H1 (cell line): ENCODE data around the gene SLC26A1. TPM values are rescaled to one million over a fixed set of nuclear protein-coding genes. Genes with fewer than 3 reads are reported as not detected.

ENCODE experiments used
- CTCF ChIA-PET: fragments of 300-600 bp; sonication (Branson Sonifier 250); formaldehyde crosslinking; loops from one replicate; lab custom pipeline; 2021; ENCODE audit not compliant: partially characterized antibody; lab: Charles Lee
- POLR2A ChIA-PET: fragments of 300-600 bp; sonication (Branson Sonifier 250); formaldehyde crosslinking; loops from one replicate; lab custom pipeline; 2021; ENCODE audit warnings: inconsistent platforms; ENCODE audit not compliant: partially characterized antibody; lab: Charles Lee
- DNase-seq, 2 experiments: peaks; one replicate each; pipeline versions ENCODE4 v3.0.0 to v3.0.0-alpha.2; 2010 to 2022; ENCODE audit warnings: low spot score in 2 of 2, low read depth in 1 of 2, mixed read lengths in 1 of 2
- FAIRE-seq: peaks from 2 replicates; lab custom pipeline; 2011; peaks lifted over from hg19 to GRCh38; lab: Jason Lieb, UNC
- H2AFZ ChIP-seq: 2 replicates; pipeline ENCODE4 v1.8.1; 2012; ENCODE audit warnings: low read length, inconsistent platforms
- H2AK5ac ChIP-seq: 2 replicates; pipeline ENCODE4 v1.6.1; 2013; ENCODE audit warnings: low read depth, low read length
- H2BK120ac ChIP-seq: replicated peaks from 2 replicates; pipeline ENCODE3; 2013; ENCODE audit warnings: low read depth, low read length, inconsistent platforms
- H2BK12ac ChIP-seq: 2 replicates; pipeline ENCODE4 v1.6.1; 2013; ENCODE audit warnings: low read depth, low read length
- H2BK15ac ChIP-seq: 2 replicates; pipeline ENCODE4 v1.6.1; 2013; ENCODE audit warnings: low read length
- H2BK20ac ChIP-seq: 2 replicates; pipeline ENCODE4 v1.6.1; 2013; ENCODE audit warnings: low read length
- H2BK5ac ChIP-seq: 2 replicates; pipeline ENCODE4 v1.6.1; 2013; ENCODE audit warnings: low read depth, low read length
- H3K14ac ChIP-seq: 2 replicates; pipeline ENCODE4 v1.6.1; 2013; ENCODE audit warnings: inconsistent platforms; ENCODE audit not compliant: insufficient read length
- H3K18ac ChIP-seq: 2 replicates; pipeline ENCODE4 v1.6.1; 2013; ENCODE audit warnings: low read length; ENCODE audit errors: extremely low read depth
- H3K23ac ChIP-seq: 2 replicates; pipeline ENCODE4 v1.6.1; 2013; ENCODE audit warnings: inconsistent platforms; ENCODE audit not compliant: insufficient read length
- H3K23me2 ChIP-seq: 2 replicates; pipeline ENCODE4 v1.6.1; 2013; ENCODE audit warnings: low read depth, low read length
- H3K27ac ChIP-seq: 2 replicates; pipeline ENCODE4 v1.6.1; 2011; ENCODE audit warnings: low read depth, low read length, inconsistent platforms
- H3K27me3 ChIP-seq, 4 experiments: replicated peaks in 1 of 4; 1 replicate in 1 of 4; 2 replicates in 3 of 4; pipeline versions ENCODE4 v1.6.1 to v1.8.1; 2011 to 2013; ENCODE audit warnings: low read length in 3 of 4, mild to moderate bottlenecking in 3 of 4, inconsistent platforms in 2 of 4, mixed read lengths in 2 of 4, moderate library complexity in 1 of 4; ENCODE audit not compliant: control insufficient read depth in 3 of 4, insufficient read depth in 3 of 4; ENCODE audit errors: extremely low read depth in 1 of 4
- H3K36me3 ChIP-seq, 4 experiments: 2 replicates each; pipeline versions ENCODE4 v1.6.1 to v1.8.1; 2011 to 2013; ENCODE audit warnings: mild to moderate bottlenecking in 4 of 4, low read length in 3 of 4, moderate library complexity in 2 of 4, control low read depth in 1 of 4, inconsistent platforms in 1 of 4; ENCODE audit not compliant: insufficient read depth in 4 of 4, control insufficient read depth in 2 of 4
- H3K4ac ChIP-seq: replicated peaks from 2 replicates; pipeline ENCODE3; 2013; ENCODE audit warnings: low read length, low read depth, mixed read lengths, inconsistent platforms; ENCODE audit not compliant: insufficient read length
- H3K4me1 ChIP-seq, 4 experiments: replicated peaks in 1 of 4; 1 replicate in 1 of 4; 2 replicates in 3 of 4; pipeline versions ENCODE4 v1.6.1 to v1.8.1; 2011 to 2013; ENCODE audit warnings: low read length in 3 of 4, inconsistent platforms in 2 of 4, mixed read lengths in 1 of 4; ENCODE audit not compliant: insufficient read depth in 4 of 4, control insufficient read depth in 3 of 4
- H3K4me2 ChIP-seq, 2 experiments: 2 replicates each; pipeline versions ENCODE4 v1.6.1 to v1.8.1; 2011 to 2013; ENCODE audit warnings: low read depth in 2 of 2, low read length in 2 of 2, control low read depth in 1 of 2, inconsistent platforms in 1 of 2, mild to moderate bottlenecking in 1 of 2; ENCODE audit not compliant: insufficient read depth in 1 of 2
- H3K4me3 ChIP-seq, 4 experiments: fragments of 200-600, 300-600 bp in 1 of 4; sonication (generic), shearing (Covaris generic), sonication (Bioruptor Twin) in 1 of 4; 2 replicates each; pipeline versions ENCODE4 v1.5.1 to v1.8.1; 2011 to 2016; ENCODE audit warnings: low read length in 4 of 4, low read depth in 3 of 4, control low read depth in 2 of 4, inconsistent platforms in 2 of 4, mild to moderate bottlenecking in 2 of 4, mixed read lengths in 1 of 4, moderate library complexity in 1 of 4; ENCODE audit not compliant: insufficient read depth in 2 of 4; ENCODE audit errors: extremely low read depth in 1 of 4
- H3K56ac ChIP-seq: replicated peaks from 2 replicates; pipeline ENCODE3; 2013; ENCODE audit warnings: low read depth, mild to moderate bottlenecking, mixed read lengths, low read length, inconsistent platforms; ENCODE audit not compliant: insufficient read length
- H3K79me1 ChIP-seq: 2 replicates; pipeline ENCODE4 v1.6.1; 2013; ENCODE audit warnings: low read depth, low read length, control low read depth
- H3K79me2 ChIP-seq, 2 experiments: 2 replicates each; pipeline versions ENCODE4 v1.6.1 to v1.8.1; 2012 to 2013; ENCODE audit warnings: low read length in 2 of 2, mild to moderate bottlenecking in 2 of 2, inconsistent platforms in 1 of 2; ENCODE audit not compliant: insufficient read depth in 2 of 2, control insufficient read depth in 1 of 2
- H3K9ac ChIP-seq, 4 experiments: replicated peaks in 1 of 4; 1 replicate in 1 of 4; 2 replicates in 3 of 4; pipeline versions ENCODE4 v1.6.1 to v1.8.1; 2011 to 2013; ENCODE audit warnings: low read depth in 3 of 4, low read length in 3 of 4, control low read depth in 2 of 4, mild to moderate bottlenecking in 2 of 4, moderate library complexity in 2 of 4, inconsistent platforms in 1 of 4; ENCODE audit errors: extremely low read depth in 1 of 4
- H3K9me3 ChIP-seq, 2 experiments: 2 replicates each; pipeline versions ENCODE4 v1.6.1 to v1.8.1; 2012 to 2013; ENCODE audit warnings: mild to moderate bottlenecking in 2 of 2, moderate library complexity in 2 of 2, control low read depth in 1 of 2, inconsistent platforms in 1 of 2, low read depth in 1 of 2, low read length in 1 of 2, mixed read lengths in 1 of 2; ENCODE audit not compliant: insufficient read depth in 2 of 2
- H4K20me1 ChIP-seq, 2 experiments: replicated peaks in 1 of 2; 2 replicates each; pipeline versions ENCODE3 to v1.8.1; 2011 to 2013; ENCODE audit warnings: inconsistent platforms in 2 of 2, low read length in 2 of 2, mild to moderate bottlenecking in 1 of 2; ENCODE audit not compliant: insufficient read depth in 2 of 2, control insufficient read depth in 1 of 2
- H4K5ac ChIP-seq: 2 replicates; pipeline ENCODE4 v1.6.1; 2013; ENCODE audit warnings: low read length, low read depth, mixed read lengths, inconsistent platforms; ENCODE audit not compliant: insufficient read length
- H4K8ac ChIP-seq: 2 replicates; pipeline ENCODE4 v1.8.0; 2013; ENCODE audit warnings: mild to moderate bottlenecking, moderate library complexity, low read length, inconsistent platforms; ENCODE audit not compliant: insufficient read depth; ENCODE audit errors: extremely low read depth
- H4K91ac ChIP-seq: replicated peaks from 2 replicates; pipeline ENCODE3; 2013; ENCODE audit warnings: low read length, mixed read lengths, inconsistent platforms; ENCODE audit not compliant: insufficient read length
- BACH1 ChIP-seq: IDR thresholded peaks from 2 replicates; pipeline ENCODE4 v1.6.1; 2012; ENCODE audit warnings: low read length, improper control_type of control experiment
- BCL11A ChIP-seq, 2 experiments: IDR thresholded peaks; one replicate each; pipeline ENCODE4 v1.6.1; 2011; ENCODE audit warnings: low read depth in 2 of 2, low read length in 2 of 2, mild to moderate bottlenecking in 2 of 2
- CBX5 ChIP-seq: fragments of 300-800, 300-1000 bp; sonication (generic); IDR thresholded peaks from 2 replicates; pipeline ENCODE4 v1.7.1; 2016; ENCODE audit warnings: antibody characterized with exemption, low read length, low read depth
- CBX8 ChIP-seq: fragments of 300-800, 300-1000 bp; sonication (generic); IDR thresholded peaks from 2 replicates; pipeline ENCODE4 v1.7.1; 2016; ENCODE audit warnings: low read depth, low read length, borderline replicate concordance
- EGR1 ChIP-seq: IDR thresholded peaks from 2 replicates; pipeline ENCODE4 v1.6.1; 2011; ENCODE audit warnings: low read depth, low read length, borderline replicate concordance
- FOSL1 ChIP-seq: IDR thresholded peaks from 2 replicates; pipeline ENCODE4 v1.6.1; 2011; ENCODE audit warnings: mild to moderate bottlenecking, low read depth, low read length, moderate library complexity; ENCODE audit not compliant: insufficient read depth
- GABPA ChIP-seq: IDR thresholded peaks from 2 replicates; pipeline ENCODE4 v1.6.1; 2011; ENCODE audit warnings: mild to moderate bottlenecking, low read length, moderate library complexity, borderline replicate concordance; ENCODE audit not compliant: insufficient read depth
- GTF2F1 ChIP-seq: IDR thresholded peaks from 2 replicates; pipeline ENCODE4 v1.6.1; 2012; ENCODE audit warnings: low read depth, low read length, improper control_type of control experiment, borderline replicate concordance
- HDAC6 ChIP-seq: IDR thresholded peaks from one replicate; pipeline ENCODE4 v1.7.1; 2012; ENCODE audit warnings: low read depth, mild to moderate bottlenecking, inconsistent platforms, low read length, moderate library complexity
- JUND ChIP-seq: IDR thresholded peaks from 2 replicates; pipeline ENCODE4 v1.6.1; 2011; ENCODE audit warnings: mild to moderate bottlenecking, improper control_type of control experiment, low read length
- POLR2AphosphoS5 ChIP-seq: IDR thresholded peaks from 2 replicates; pipeline ENCODE4 v1.6.1; 2011; ENCODE audit warnings: low read depth, low read length
- RXRA ChIP-seq: IDR thresholded peaks from 2 replicates; pipeline ENCODE4 v1.6.1; 2011; ENCODE audit warnings: low read depth, mild to moderate bottlenecking, low read length, moderate library complexity; ENCODE audit not compliant: insufficient read depth
- SP1 ChIP-seq: IDR thresholded peaks from 2 replicates; pipeline ENCODE4 v1.6.1; 2011; ENCODE audit warnings: low read depth, low read length
- SP4 ChIP-seq: IDR thresholded peaks from 2 replicates; pipeline ENCODE4 v1.6.1; 2012; ENCODE audit warnings: low read length, inconsistent platforms
- WGBS, 2 experiments: shearing (Covaris generic) in 1 of 2; methylation state at CpG; one replicate each; pipeline versions ENCODE4 v1.1.6 to v1.1.7; 2013 to 2015; ENCODE audit warnings: low lambda C conversion rate in 2 of 2, mixed read lengths in 2 of 2, inconsistent platforms in 1 of 2, low coverage in 1 of 2, missing lambda C conversion rate in 1 of 2; ENCODE audit not compliant: insufficient replicate concordance in 2 of 2, insufficient coverage in 1 of 2, insufficient read length in 1 of 2; ENCODE audit errors: extremely low coverage in 1 of 2, missing lambda C conversion rate in 1 of 2; 5-methylcytosine and 5-hydroxymethylcytosine counted together
- polyA plus RNA-seq, 7 experiments: library from polyadenylated mRNA; depleted of rRNA in 3 of 7; stranded (reverse) in 5 of 7; unstranded in 2 of 7; fragments of >200 nt in 5 of 7; fragments of 200-250 nt in 2 of 7; gene quantifications; 1 replicate in 5 of 7; 2 replicates in 1 of 7; 4 replicates in 1 of 7; pipeline versions ENCODE4 v1.2.1 to v1.2.3, GENCODE V29; 2011 to 2013; ENCODE audit warnings: missing spikeins in 2 of 7, mixed read lengths in 2 of 7
- total RNA-seq: library from RNA; stranded (reverse); fragmentation: NEBNext Ultra II Directional; extraction: Animal tissue kit (Norgen Biotek cat#: 25700); gene quantifications from 2 replicates; pipeline ENCODE4 v1.2.1, GENCODE V29; 2021

SLC26A1 gene
- total and polyA plus RNA-seq, 2 of the 8 experiments (the other 6 are each of a cell fraction or from before 2014, with no cell fraction given): 0.11 TPM; not detected in 1

DNA sequence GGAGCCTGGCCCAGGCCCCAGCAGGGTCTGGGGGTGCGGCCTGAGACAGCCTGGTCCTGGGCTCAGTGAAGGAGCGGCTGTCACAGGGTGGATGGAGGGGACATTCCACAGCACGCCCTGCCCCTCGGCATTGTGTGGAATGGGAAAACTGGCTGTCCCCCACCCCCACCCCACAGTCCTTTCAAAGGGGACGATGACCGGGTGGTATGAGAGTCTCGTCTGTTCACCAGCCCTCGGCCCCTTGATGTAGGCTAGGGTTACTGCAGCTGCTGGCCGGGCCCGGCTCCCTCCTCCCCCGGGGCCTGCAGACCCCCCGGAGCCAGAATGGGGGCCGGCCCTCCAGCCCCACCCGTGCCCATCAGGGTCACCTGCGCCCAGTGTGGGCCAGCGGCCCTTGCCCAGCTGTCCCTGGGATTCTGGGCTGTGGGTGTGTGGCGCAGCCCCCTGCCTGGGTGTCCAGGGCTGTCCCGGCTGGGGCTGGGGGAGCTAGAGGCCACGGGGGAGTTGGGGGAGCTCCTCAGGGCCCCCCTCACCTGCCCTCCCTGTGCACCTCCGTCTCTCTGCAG is 30.0 kb upstream of the SLC26A1 start:
- CTCF ChIA-PET: interaction anchor here (0.6 kb wide), 1 partner anchor 493 kb away, joined by 3 read pairs; no protein-coding TSS in a partner anchor
- TF ChIP-seq RXRA (no peak), BCL11A (IDR thresholded peaks at IDR 0.05; ENCODE audit: low read depth in 2 of 2, low read length in 2 of 2) (no peak), EGR1 (no peak), POLR2AphosphoS5 (no peak), FOSL1 (no peak), BACH1 (no peak), HDAC6 (no peak), CBX5 (no peak), GABPA (no peak), SP1 (no peak), JUND (no peak), GTF2F1 (no peak), SP4 (no peak), CBX8 (no peak)

More for the DNA sequence above, 30.0 kb upstream of the SLC26A1 start:
- Histone ChIP-seq H3K9me3 (no peaks in the 10 kb centered on the region), H3K27me3 (0 out of 7 replicates have a peak, but pooled peaks cover 0 to 5% (median 0%) of the 10 kb centered on the region in 4 experiments), H3K23ac (no peak overlapping the region), H4K91ac (no peak overlapping the region), H3K36me3 (peaks cover 0 to 9% (median 8%) of the 10 kb centered on the region in 4 experiments; a peak in 5 of 8 replicates), H3K56ac (no peak overlapping the region), H2BK120ac (no peak overlapping the region), H2BK15ac (no peak overlapping the region), H2AFZ (no peak overlapping the region), H2BK12ac (no peak overlapping the region), H4K5ac (no peak overlapping the region), H3K4ac (no peak overlapping the region), H3K14ac (no peak overlapping the region), H2AK5ac (no peak overlapping the region), H3K23me2 (no peaks in the 10 kb centered on the region; the same call in 1 of the 2 replicates), H3K18ac (no peak overlapping the region), H3K9ac (no peak overlapping the region), H4K20me1 (peaks cover 2 to 21% of the 10 kb centered on the region in 2 experiments), H3K4me3 (no peak overlapping the region), H3K4me1 (peaks cover 0 to 10% (median 5%) of the 10 kb centered on the region in 4 experiments; a peak in 5 of 7 replicates), H3K79me1 (peaks cover 4% of the 10 kb centered on the region; the same call in 1 of the 2 replicates), H3K79me2 (no peaks in the 10 kb centered on the region), H3K4me2 (no peak overlapping the region), H2BK5ac (no peak overlapping the region), H4K8ac (no peak overlapping the region), H3K27ac (no peak overlapping the region), H2BK20ac (no peak overlapping the region)
- 88% methylated on average over 12 of the region's 20 CpGs; no CpG with 5 or more reads in 1 of the 2 experiments for WGBS, 2 experiments
- no peak for FAIRE-seq
- no peak for DNase-seq
- POLR2A ChIA-PET: interaction anchor here (1.3 kb wide), 1 partner anchor 9 kb away, joined by 4 read pairs; no protein-coding TSS in a partner anchor
